ENCODE data around the gene MRPL34. TPM values are rescaled to one million over a fixed set of nuclear protein-coding genes. Genes with fewer than 3 reads are reported as not detected.
A peak's percentile ranks its signal among the peaks of the same experiment; 100 is the strongest.

The MRPL34 gene
- total RNA-seq, 1 donor from 2014 or later = 125 TPM

DNA sequence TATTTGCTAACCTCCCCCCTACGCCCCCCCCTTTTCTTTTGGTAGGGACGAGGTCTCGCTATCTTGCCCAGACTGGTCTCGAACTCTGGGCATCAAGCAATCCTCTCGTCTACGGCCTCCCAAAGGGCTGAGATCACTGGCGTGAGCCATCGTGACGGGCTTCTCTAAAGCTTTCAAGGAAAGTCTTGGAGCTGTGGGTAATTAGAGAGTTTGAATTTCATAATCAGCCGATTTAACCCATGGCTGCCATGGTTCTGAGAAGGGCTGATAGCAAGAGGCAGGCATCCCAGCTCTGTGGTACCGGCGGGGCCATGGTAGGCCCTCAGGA lies 1.8 kb upstream of the MRPL34 start:
- no peak for DNase-seq (ENCODE audit: low read depth)
- no peaks in the 10 kb centered on the region for H3K27me3 ChIP-seq (ENCODE audit: control insufficient read depth, insufficient read depth, low read length)
- H3K4me3 ChIP-seq (ENCODE audit: low read depth, low read length) = no peak overlapping the region
- TF ChIP-seq, protein P1, sequence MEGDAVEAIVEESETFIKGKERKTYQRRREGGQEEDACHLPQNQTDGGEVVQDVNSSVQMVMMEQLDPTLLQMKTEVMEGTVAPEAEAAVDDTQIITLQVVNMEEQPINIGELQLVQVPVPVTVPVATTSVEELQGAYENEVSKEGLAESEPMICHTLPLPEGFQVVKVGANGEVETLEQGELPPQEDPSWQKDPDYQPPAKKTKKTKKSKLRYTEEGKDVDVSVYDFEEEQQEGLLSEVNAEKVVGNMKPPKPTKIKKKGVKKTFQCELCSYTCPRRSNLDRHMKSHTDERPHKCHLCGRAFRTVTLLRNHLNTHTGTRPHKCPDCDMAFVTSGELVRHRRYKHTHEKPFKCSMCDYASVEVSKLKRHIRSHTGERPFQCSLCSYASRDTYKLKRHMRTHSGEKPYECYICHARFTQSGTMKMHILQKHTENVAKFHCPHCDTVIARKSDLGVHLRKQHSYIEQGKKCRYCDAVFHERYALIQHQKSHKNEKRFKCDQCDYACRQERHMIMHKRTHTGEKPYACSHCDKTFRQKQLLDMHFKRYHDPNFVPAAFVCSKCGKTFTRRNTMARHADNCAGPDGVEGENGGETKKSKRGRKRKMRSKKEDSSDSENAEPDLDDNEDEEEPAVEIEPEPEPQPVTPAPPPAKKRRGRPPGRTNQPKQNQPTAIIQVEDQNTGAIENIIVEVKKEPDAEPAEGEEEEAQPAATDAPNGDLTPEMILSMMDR (IDR thresholded peaks at IDR 0.05; ENCODE audit: insufficient read depth, low read length, poor library complexity, severe bottlenecking) = no peak
- H3K36me3 ChIP-seq (ENCODE audit: control insufficient read depth, insufficient read depth, low read length) = peaks cover 1% of the 10 kb centered on the region

DNA sequence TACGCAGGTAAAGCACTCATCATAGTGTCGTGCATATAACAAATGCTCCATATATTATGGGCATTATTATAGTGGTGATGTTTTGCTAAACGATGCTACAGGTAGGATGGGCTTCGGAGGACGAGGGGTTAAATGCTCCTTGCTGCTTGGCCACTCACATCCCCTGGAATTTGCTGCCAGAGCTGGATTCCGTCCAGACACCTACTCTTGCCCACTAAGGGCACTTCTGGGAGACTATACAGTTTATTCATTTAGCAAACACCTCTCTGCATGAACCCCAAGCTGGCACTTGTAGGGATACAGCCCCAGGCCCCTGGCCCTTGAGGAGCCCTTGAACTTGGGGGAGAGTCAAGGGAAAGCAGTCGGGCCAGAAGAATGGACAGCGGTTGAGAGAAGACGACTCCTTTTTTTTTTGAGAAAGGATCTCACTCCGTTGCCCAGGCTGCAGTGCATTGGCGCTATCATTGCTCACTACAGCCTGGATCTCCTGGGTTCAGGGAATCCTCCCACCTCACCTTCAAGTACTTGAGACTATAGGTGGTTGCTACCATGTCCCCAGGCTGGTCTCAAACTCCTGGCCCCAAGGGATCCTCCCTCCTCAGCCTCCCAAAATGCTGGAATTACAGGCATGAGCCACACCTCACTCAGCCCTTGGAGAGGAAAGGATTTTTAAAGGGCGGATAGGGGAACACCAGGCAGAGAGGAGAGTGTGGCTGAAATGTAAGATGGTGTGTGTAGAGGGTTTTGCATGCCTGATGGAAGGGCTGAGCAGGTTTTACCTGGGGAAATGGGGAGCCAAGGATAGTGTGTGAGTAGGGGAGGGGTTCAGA lies 1.1 kb upstream of the MRPL34 start:
- Histone ChIP-seq H3K4me3 (ENCODE audit: low read depth, low read length) (no peak overlapping the region), H3K27me3 (ENCODE audit: control insufficient read depth, insufficient read depth, low read length) (no peaks in the 10 kb centered on the region), H3K36me3 (ENCODE audit: control insufficient read depth, insufficient read depth, low read length) (peaks cover 1% of the 10 kb centered on the region)
- TF ChIP-seq, protein P1 (IDR thresholded peaks at IDR 0.05; ENCODE audit: insufficient read depth, low read length, poor library complexity, severe bottlenecking) = no peak
- DNase-seq (ENCODE audit: low read depth) = no peak

DNA sequence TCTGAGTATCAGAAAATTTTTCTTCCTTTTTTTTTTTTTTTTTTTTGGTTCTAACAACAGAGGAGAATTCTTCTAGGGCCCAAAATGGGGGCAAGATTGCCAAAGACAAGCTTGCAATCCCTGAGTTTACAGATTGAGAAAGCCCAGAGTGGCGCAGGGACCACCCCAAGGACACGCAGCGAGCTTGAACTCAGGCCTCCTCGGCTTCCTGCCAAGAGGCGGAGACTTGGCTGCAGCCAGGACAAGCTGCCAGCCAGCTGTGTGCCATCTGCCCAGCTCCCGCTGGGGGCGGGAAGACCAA lies 506 bp upstream of the MRPL34 start:
- Histone ChIP-seq H3K4me3 (ENCODE audit: low read depth, low read length) (no peak overlapping the region), H3K27me3 (ENCODE audit: control insufficient read depth, insufficient read depth, low read length) (no peaks in the 10 kb centered on the region), H3K36me3 (ENCODE audit: control insufficient read depth, insufficient read depth, low read length) (peaks cover 1% of the 10 kb centered on the region)
- DNase-seq (ENCODE audit: low read depth) = no peak
- TF ChIP-seq, protein P1 (IDR thresholded peaks at IDR 0.05; ENCODE audit: insufficient read depth, low read length, poor library complexity, severe bottlenecking) = no peak

DNA sequence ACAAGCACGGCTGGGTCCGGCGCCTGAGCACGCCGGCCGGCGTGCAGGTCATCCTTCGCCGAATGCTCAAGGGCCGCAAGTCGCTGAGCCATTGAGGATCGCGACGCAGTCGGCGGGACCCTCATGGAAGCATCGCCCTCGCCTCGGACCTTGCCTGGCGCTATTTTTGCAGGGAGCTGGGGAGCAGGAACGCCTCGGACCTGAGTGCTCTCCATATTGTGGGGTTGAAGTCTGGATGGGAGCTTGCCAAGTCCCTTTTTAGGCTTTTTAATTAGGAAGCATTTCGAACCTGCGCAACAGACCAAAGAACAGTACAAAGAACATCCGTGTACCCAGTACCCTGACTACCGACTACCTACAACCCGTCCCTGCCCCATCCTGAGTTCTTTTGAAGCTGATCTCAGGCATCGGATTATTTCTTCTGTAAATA lies 628 bp downstream of the MRPL34 start:
- Histone ChIP-seq H3K36me3 (ENCODE audit: control insufficient read depth, insufficient read depth, low read length) (peaks cover under 1% of the 10 kb centered on the region), H3K27me3 (ENCODE audit: control insufficient read depth, insufficient read depth, low read length) (no peaks in the 10 kb centered on the region), H3K4me3 (ENCODE audit: low read depth, low read length) (peak overlapping the region; percentile 62)
- no peak for DNase-seq (ENCODE audit: low read depth)
- TF ChIP-seq, protein P1 (IDR thresholded peaks at IDR 0.05; ENCODE audit: insufficient read depth, low read length, poor library complexity, severe bottlenecking) = no peak

DNA sequence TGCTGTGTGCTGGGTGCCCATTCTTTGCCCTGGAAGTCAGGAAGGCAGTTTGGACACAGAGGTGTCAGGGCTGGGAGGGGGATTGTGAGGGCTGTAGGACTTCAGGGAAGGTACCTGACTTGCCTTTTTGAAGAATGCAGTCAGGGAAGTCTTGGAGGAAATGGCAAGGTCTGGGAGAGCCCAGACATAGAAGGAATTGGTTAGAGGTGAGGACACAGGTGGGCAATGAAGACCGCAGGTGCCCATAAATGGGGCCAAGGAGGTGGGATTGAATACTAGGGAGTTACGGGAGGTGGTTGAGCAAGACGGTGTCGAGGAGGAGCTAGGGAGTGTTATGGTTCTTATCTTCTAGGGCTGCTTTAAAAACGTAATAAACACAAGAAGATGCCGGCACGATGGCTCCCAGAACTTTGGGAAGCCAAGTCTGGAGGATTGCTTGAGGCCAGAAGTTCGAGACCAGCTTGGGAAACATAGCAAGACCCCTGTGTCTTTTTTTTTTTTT lies 2.3 kb downstream of the MRPL34 start:
- peaks cover 2% of the 10 kb centered on the region for H3K36me3 ChIP-seq (ENCODE audit: control insufficient read depth, insufficient read depth, low read length)
- no peaks in the 10 kb centered on the region for H3K27me3 ChIP-seq (ENCODE audit: control insufficient read depth, insufficient read depth, low read length)
- H3K4me3 ChIP-seq (ENCODE audit: low read depth, low read length) = no peak overlapping the region
- TF ChIP-seq, protein P1 (IDR thresholded peaks at IDR 0.05; ENCODE audit: insufficient read depth, low read length, poor library complexity, severe bottlenecking) = no peak
- no peak for DNase-seq (ENCODE audit: low read depth)
